CMK (cell line): ENCODE data around the gene VCAM1.
"Not testable (repeated sequence)": the region's sequence is repeated elsewhere in the genome, so short reads cannot be mapped to it uniquely, and the experiment has no call there.

Experiments
- DNase-seq: peaks from one replicate; pipeline ENCODE4 v3.0.0-alpha.2; 2010; ENCODE audit warnings: low read depth

VCAM1 gene

GRCh38 chr1:100719490-100719889 is at the start of gene VCAM1:
Gene VCAM1 (plus strand): TSS chr1:100719742. CDS start chr1:100719861, 119 bp downstream.
- no peak for DNase-seq

DNA sequence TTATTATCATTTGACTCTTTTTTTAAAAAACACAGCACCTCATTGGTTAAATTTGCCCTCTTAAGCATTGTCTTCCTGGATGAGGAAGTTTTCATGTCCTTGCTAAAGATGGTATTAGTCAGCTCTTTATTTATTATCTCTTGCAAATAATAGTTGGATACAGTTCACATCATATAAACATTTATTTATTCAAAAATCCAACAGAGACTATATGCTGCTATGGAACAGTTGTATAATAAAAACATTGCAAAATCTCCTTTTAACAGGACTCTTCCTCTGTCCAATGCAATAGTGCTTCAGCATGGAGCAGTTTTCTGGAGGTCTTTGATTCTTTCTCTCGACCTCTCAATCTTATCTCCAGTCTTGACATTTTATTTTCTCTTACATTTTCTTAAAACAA is 49.5 kb upstream of the VCAM1 start:
- no peak for DNase-seq

DNA sequence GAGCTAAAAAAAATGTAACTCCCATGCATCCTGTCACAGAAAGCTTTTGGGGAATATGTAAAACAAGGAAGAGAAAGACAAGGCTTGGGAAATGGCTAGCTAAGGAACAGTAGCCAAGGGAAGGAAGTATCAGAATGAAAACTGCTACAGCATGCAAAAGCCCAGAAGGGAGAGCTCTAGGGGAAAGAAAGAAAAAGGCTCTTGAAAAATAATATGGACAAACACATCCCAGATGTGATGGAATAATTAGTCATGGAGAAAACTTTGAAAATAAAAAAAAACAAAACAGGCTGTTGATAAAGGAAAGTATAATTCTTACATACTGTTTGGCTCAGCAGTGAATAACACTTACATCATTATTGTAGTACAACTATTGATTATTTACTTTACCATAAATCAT is 47.9 kb upstream of the VCAM1 start:
- DNase-seq: no peak

- DNase-seq: no peak
Measured at GRCh38 chr1:100683448-100684349, 35.8 kb upstream of the VCAM1 start.

DNA sequence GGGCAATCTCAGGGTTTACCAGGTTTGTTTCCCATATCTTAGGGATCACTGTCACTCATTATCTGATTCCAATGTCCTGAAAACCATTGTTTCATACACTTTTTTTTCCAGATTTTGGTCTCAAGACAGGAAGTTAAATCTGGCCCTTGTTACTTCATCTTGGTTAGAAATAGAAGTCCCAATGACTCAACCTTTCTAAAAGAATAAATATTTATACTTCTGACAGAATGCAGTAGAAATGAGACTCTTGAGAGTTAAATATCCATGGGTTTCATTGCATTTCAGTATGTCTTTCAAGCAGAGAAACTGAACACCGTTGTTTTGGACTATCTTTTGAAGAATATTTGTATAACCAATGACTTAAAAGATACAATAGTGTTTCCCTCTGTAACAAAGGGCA is 19.8 kb upstream of the VCAM1 start:
- DNase-seq: no peak

GRCh38 chr1:100700586-100700985 is 19.0 kb upstream of the VCAM1 start:
- DNase-seq: no peak

- no peak for DNase-seq
Measured at GRCh38 chr1:100703052-100703451, 16.5 kb upstream of the VCAM1 start.

DNA sequence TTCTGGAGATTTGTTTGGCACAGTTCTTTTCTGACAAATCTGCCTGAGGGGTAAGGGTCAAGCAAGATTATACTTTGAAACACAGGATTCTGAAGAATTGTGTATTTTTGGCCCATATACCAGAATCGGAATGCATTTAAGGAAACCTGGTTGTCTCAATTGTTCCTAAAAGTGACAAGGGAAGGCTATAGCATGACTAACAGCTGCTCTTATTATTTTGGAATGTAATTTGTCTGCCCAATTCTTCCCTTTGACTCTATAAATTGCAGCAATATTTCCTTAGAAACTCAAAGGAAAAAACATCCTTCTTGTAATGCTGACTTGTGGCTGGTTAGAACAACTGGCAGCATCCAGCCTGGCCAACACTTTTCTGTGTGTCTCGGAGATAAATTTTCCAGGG is 15.8 kb upstream of the VCAM1 start:
- DNase-seq: no peak

DNA sequence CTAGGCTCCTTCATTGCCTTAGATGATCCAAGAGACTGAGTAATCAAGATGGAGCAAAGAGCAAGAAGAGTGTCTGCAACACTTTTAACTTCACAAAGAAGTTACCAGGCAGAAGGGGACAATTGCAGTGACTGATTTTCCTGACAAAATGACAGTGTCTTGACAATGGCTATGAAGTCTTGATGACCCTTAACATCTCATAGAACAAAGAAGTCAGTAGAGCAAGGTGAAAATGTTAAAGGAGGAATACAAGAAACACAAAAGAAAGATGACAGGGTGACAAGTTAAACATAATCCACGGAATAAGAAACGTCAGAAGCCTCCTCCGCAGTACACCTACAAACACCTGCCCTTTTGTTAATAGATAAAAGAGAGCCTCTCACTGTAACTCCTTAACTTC is 15.1 kb upstream of the VCAM1 start:
- DNase-seq: no peak

DNA sequence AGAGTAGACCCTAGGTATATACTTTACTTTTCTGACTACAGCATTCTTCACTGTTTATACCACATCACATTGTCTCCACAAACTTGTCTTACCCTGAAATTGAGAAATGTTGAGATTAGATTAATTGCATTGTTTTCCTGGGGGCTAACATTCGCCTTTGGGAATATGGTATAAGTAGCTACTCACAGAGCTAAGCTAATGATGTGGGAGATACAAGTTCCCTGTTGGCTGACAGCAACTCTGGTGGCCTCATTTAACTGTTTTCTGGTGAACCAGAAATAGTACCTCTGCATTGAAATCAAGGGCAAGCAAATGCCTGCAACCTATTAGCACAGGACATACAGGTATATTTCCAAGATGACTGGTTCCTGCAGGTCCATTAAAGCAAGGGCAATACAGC is 13.2 kb upstream of the VCAM1 start:
- no peak for DNase-seq

DNA sequence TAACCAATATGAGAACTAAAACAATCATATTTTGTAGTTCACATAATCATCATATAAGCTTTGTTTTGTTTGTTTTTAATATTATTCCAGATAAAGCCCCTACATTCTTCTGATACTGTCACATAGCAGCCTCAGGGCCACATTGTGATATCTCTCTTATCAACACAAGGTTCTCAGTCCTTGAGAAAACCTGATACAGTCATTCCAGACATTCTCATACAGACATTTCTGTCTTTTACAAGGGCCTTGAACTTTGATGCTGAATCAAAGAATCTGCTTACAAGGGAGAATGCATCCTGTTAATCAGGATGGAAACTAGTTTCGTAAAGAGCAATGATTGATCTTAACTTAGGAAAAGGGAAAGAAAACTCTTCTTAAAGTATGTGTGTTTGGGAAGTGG is 12.7 kb upstream of the VCAM1 start:
- DNase-seq: no peak

GRCh38 chr1:100708476-100709062 is 11.0 kb upstream of the VCAM1 start:
- no peak for DNase-seq

GRCh38 chr1:100710906-100711682 is 8.4 kb upstream of the VCAM1 start:
- no peak for DNase-seq

GRCh38 chr1:100713027-100713426 is 6.5 kb upstream of the VCAM1 start:
- not testable (repeated sequence) for DNase-seq

DNA sequence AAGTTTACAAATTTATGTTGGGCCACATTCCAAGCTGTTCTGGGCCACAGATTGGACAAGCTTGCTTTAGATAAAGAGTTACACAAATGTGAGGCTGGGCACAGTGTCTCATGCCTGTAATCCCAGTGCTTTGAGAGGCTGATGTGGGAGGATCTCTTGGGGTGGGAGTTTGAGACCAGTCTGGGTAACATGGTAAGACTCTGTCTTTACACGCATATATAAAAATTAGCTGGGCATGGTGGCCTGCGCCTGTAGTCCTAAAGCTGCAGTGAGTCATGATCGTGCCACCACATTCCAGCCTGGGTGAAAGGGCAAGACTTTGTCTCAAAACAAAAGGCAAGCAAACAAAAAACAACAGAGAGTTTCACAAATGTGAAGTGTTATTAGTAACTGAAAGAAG is 5.9 kb upstream of the VCAM1 start:
- no peak for DNase-seq

GRCh38 chr1:100714599-100714998 is 4.9 kb upstream of the VCAM1 start:
- no peak for DNase-seq

DNA sequence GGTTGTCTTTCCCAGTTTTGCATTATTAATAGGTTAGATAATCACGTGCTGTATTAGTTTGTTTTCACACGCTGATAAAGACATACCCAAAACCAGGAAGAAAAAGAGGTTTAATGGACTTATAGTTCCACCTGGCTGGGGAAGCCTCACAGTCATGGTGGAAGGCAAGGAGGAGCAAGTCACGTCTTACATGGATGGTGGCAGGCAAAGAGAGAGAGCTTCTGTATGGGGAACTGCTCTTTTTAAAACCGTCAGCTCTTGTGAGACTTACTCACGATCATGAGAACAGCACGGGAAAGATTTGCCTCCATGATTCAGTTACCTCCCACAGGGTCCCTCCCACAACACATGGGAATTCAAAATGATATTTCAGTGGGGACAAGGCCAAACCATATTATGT is 2.3 kb upstream of the VCAM1 start:
- no peak for DNase-seq

DNA sequence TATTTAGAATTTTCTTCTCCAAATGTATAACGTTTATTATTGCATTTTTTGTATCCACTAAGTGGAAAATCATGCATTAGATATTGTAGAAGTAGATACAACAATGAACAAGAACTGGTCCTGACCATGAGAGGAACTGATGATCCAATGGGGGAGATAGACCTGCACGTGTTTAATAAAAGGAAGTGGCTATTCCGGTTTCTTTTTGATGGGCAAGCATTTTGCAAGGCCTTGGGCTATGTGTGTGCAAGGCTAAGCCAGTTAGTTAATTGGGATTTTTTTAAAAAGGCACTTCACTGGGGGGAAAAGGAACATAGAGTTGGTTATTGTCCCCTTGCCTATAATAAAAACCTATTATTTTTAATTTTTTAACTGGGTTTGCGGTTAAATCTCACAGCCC is 961 bp upstream of the VCAM1 start:
- DNase-seq: no peak

GRCh38 chr1:100720101-100720500 is 559 bp downstream of the VCAM1 start:
- DNase-seq: no peak

DNA sequence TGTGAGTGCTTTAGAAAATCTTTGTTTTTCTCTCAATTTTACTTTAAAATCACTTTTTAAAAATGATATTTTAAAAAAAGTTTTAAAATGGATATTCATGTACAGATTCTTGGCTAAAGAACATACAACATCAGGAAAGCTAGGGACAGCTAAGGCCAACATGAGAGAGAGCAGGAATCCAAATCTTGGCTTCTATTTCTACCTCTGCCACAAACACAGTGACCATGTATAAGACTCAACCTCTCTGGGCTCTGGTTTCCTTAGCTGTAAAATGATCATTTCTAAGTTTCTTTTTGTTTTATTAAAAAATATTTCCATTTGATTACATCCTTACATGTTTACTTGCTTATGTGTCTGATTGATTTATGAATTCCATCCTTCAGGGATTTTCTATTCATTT is 1.2 kb downstream of the VCAM1 start:
- no peak for DNase-seq

GRCh38 chr1:100721526-100722207 is 2.1 kb downstream of the VCAM1 start:
- DNase-seq: no peak

GRCh38 chr1:100722221-100722620 is 2.7 kb downstream of the VCAM1 start:
- DNase-seq: no peak
